Fibroblast of skin of scalp (primary cell): ENCODE measurements around the gene CACNA1E.
"Not testable (repeated sequence)": the region's sequence is repeated elsewhere in the genome, so short reads cannot be mapped to it uniquely, and the experiment has no call there.

Source experiments
- DNase-seq: peaks from one replicate; pipeline ENCODE4 v3.0.0-alpha.2; 2013

CACNA1E gene

DNA sequence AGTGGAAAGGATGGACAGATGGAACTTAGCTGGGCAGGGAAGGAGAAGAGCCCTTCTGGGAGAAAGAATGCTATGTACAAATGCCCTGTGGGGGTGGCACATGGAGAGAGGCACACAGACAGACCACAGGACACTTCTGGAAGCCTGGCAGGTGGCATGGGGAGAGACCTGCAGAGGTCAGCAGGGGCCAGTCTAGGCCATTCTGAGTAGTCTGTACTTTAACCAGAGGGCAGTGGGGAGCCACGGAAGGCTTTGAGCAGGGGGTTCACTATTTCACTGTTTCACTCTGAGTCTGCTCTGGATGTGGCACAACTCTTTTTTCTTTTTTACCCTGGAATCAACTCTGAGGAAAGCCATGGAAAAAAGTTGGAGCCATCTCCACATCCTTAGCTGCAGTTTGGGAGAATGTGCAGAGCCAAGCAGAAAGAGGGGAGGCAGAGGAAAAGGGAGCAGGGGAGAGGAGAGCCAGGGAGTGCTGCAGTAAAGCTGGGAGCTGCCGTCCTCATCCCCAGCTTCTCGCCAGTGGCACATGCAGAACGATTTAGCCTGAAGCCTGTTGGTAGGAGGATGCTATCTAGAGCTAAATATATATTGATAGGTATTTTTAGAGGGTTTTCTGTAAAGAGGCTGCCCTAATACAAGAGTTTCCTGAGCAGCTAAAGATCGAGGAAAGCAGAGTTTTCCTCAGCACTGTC is 34.0 kb downstream of the CACNA1E start:
- DNase-seq = no peak

GRCh38 chr1:181518152-181518551 is 34.8 kb downstream of the CACNA1E start:
- DNase-seq = no peak

DNA sequence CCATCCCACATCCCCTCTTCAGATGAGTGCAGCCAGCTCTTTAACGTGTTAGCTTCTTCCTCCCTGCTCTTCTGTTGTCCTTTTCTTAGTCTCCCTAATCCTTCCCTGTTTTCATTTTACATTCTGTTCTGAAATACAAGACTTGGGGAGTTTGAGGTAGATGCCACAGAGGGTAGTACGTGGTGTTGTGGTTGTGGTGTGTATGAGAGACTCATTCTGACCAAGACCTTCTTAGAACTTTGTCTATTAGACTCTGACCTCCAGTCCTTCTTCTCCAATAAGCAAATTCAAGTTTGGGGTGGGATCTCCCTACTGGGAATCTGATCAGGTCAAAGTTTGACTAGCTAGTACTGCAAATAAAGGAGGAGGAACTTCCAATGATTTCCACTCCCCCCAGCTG is 39.5 kb downstream of the CACNA1E start:
- no peak for DNase-seq

GRCh38 chr1:181525104-181525721 is 41.9 kb downstream of the CACNA1E start:
- DNase-seq = no peak

- not testable (repeated sequence) for DNase-seq
Measured at GRCh38 chr1:181528241-181528640, 44.9 kb downstream of the CACNA1E start.

DNA sequence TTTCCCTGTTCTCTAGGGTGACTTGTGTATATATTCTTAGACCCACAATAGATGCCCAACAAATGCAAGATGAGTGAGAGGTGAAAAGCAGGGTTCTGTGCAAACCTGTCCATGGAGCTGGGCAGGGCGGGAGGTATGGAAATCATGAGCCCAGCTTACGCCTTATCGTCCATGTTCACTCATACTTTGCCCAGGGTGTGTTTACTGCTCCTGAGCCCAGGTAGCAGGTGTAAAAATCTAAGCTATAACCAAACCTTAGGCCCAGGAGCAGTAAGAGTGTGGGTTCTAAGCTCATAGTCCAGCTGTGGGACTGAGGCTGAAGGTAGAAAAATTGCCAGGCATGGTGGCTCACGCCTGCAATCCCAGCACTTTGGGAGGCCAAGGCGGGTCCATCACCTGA is 48.1 kb downstream of the CACNA1E start:
- no peak for DNase-seq

DNA sequence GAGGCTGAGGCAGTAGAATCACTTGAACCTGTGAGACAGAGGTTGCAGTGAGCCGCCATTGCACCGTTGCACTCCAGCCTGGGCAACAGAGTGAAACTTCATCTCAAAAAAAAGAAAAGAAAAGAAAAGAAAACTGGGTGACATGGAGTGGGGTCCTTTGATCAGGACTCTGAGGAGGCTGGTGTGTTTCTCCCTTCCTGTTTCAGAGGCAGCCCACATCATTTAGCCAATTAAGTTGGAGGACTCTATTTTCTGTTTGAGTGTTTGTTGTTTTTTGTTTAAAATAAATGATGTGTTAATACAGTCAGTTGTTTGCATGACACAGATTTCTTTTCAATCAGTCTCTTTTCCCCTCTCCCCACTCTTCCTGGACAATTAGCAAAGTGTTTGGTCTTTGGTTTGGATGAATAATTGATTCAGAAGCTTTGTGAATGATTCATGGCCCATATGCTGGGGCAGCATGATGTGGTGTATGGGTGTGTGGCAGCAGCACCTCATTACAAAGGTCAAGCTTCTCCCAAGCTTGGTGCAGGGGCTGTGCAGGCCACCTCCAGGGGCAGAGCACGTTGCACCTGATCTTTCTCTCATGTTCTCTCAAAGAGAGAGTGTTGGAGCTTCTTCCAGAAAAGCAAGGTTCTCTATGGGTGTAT is 48.8 kb downstream of the CACNA1E start:
- DNase-seq = no peak

DNA sequence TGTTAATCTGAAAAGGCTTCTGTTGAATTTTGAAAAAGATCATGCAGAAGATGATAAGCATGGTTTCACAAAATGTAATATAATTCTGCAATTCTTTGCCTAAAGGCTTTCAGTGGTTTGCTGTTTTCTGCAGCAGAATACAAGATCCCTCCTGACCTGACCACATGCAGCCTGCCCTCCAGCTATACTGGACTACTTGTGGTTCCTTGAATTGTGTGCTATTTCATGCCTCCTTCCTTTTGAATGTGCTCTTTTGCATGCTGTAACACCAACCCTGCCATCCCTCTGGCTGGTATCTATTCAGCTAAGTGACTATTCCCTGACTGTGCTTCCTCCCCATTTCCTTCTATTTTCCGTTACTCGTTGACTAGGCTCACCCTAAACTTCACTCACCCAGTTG is 55.5 kb downstream of the CACNA1E start:
- DNase-seq = no peak

GRCh38 chr1:181541458-181541857 is 58.1 kb downstream of the CACNA1E start:
- no peak for DNase-seq

- DNase-seq = peak; percentile 8
Measured at GRCh38 chr1:181541947-181542346, 58.6 kb downstream of the CACNA1E start.

DNA sequence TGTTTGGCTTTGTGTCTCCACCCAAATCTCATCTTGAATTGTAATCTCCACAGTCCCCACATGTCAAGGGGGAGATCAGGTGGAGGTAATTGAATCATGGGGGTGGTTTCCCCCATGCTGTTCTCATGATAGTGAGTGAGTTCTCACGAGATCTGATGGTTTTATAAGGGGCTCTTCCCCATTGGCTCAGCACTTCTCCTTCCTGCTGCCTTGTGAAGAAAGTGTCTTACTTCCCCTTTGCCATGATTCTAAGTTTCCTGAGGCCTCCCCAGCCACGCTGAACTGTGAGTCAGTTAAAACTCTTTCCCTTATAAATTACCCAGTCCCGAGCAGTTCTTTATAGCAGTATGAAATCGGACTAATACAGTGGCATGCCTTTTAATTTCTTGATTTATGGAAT is 59.1 kb downstream of the CACNA1E start:
- DNase-seq = not testable (repeated sequence)

DNA sequence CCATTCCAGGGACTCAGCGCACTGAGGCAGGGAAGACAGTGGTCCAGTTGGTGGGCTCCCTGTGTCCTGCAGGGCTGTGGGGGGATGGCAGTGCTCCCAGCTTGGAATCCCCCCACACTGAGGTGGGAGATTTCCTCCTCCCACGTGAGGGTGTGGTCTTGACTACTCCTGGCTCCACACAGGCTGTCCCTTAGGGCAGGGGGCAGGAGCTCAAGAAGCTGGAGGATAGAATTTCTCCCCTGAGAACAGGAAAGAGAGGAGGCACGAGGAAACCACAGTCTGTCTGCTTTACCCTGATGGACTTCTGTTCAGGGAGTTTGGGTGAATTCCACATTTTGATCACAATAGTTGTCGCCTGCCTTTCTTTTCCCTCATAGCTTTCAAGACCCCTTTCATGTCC is 62.1 kb downstream of the CACNA1E start:
- DNase-seq = no peak

GRCh38 chr1:181548497-181548896 is 65.2 kb downstream of the CACNA1E start:
- peak; percentile 36 for DNase-seq

DNA sequence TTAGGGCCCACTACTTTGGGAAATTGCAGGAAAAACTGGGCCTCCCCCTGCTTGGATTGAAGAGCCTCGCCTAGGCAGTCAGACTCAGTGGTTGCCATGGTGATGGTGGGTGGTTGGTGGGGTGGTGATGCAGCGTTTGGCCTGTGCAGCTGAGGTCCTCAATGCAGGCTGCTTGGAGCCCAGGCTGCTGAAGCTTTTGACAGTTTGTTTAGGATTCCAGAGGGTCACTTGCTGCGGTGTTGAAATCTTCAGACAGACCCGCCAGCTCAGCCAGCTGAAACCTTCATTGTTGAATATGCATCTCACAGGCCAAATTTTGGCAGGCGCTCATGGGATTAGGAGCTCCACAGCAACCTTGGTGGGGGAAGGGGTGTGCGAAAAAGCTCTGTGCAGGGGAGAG is 67.9 kb downstream of the CACNA1E start:
- DNase-seq = peak; percentile 5

- DNase-seq = no peak
Measured at GRCh38 chr1:181551754-181552153, 68.4 kb downstream of the CACNA1E start.

GRCh38 chr1:181554465-181554864 is 71.1 kb downstream of the CACNA1E start:
- no peak for DNase-seq

- no peak for DNase-seq
Measured at GRCh38 chr1:181556631-181557030, 73.3 kb downstream of the CACNA1E start.

- DNase-seq = no peak
Measured at GRCh38 chr1:181557313-181557712, 74.0 kb downstream of the CACNA1E start.

DNA sequence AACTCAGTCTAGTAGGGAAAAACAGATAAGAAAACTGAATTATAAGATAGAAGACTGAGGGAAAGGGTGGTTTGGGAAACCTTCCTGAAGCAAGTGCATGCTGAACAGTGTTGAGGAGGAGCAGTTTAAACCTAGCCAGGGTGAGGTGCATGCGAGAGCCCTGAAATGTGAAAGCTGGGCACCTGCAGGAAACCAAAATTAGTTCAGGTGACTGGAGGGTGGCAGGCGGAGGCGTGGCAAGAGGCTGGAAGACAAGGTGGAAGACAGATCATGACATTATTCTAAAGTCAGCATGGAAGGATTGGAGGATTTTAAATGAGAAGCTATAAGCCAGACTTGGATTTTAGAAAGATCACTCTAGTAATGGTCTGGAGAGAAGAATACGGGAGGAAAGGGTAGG is 75.1 kb downstream of the CACNA1E start:
- DNase-seq = no peak

DNA sequence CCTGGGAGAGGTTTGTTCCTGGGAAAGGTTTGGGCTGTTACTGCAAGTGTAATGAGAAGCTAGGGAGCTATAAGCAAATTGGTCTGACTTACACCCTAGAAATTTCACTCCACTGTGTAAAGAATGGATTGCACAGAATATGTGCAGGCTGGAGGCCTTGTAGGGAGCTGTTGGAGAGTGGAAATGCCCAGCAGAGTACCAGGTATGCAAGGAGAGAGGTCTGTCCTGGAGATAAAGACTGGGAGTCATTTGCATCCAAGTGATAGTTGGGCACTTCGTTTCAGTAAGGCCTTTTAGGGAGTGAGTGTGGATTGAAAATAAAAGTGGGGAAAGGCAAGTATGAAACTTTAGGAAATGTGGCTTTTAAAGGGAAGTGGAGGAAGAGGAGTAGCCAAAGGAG is 75.8 kb downstream of the CACNA1E start:
- DNase-seq = no peak

GRCh38 chr1:181562395-181562794 is 79.1 kb downstream of the CACNA1E start:
- DNase-seq = no peak

DNA sequence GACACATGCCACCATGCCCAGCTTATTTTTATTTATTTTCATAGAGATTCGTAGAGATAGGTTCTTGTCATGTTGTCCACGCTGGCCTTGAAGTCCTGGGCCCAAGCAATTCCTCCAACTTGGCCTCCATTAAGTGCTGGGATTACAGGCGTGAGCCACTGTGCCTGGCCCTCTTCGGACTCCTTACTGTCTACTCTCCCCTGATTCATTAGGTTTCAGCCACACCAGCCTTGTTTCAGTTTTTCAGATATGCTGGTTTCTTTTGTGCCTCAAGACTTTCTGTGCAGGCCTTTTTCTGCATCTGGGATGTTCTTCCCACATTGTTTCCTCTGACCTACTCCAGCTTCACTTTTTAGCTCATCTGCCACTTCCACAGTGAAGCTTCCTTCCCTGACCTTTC is 85.4 kb downstream of the CACNA1E start:
- no peak for DNase-seq

DNA sequence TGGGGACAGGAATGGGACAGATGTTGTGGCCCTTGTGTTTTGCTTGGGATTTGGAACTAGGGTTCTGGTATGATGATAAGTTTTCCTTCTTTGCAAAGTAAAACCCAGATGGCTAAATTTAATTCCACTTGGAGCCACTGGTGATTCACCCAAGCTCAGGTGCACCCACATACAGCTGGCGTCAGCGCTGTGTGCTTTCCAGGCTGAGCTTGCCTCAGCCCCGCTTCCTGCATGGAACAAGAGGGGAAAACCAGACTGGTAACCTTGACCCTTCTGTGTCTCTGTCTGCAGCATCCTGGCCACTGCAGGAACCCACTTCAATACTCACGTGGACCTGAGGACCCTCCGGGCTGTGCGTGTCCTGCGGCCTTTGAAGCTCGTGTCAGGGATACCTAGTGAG is 94.2 kb downstream of the CACNA1E start:
- no peak for DNase-seq

DNA sequence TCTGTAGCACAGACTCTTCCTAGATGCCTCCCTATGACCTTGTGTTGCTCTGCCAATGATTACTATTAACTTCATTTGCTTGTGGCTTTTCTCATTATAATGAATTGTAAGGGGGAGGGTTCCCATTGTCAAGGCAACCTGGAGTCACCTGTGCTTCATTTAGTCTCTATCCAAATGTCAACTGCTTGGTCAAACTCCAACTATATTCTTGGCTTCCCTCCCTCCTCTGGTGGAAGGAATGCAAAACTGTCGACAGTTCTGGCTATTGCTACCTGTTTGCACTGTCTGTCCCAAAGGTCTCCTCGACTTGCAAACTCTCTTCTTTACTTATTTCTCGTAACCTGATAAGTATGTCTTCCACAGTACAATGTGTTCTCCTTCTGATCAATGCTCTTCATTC is 100.3 kb downstream of the CACNA1E start:
- DNase-seq = no peak
